HepG2 (cell line): ENCODE data around the gene PLIN3. TPM values are rescaled to one million over a fixed set of nuclear protein-coding genes. Genes with fewer than 3 reads are reported as not detected.

ENCODE experiments used
- ATAC-seq: fragments of 200-7000 bp; cut with Tn5 transposase; 3 replicates; pipeline ENCODE4 v1.9.1; 2020; ENCODE audit warnings: mild to moderate bottlenecking, moderate library complexity
- BruUV-seq: library from RNA; stranded (reverse); fragments of 400-500 nt; replicated peaks from 2 replicates; lab custom pipeline; 2021; lab: Mats Ljungman, UMichigan
- CTCF ChIA-PET: fragments of 300-600 bp; formaldehyde crosslinking; extraction: SDS; loops from one replicate; lab custom pipeline; 2021; ENCODE audit warnings: low total read pairs, inconsistent platforms, low intra/inter-chr PET ratio; lab: Yijun Ruan, JAX
- POLR2A ChIA-PET: fragments of 350-600 bp; sonication (Branson Sonifier 250); formaldehyde crosslinking; loops from one replicate; lab custom pipeline; 2020; ENCODE audit warnings: antibody characterized with exemption, inconsistent platforms; lab: Yijun Ruan, JAX
- DNase-seq: peaks from one replicate; pipeline ENCODE4 v3.0.0-alpha.2; 2015; ENCODE audit warnings: low spot score
- FAIRE-seq: peaks from 3 replicates; lab custom pipeline; 2011; peaks lifted over from hg19 to GRCh38; lab: Jason Lieb, UNC
- H2AFZ ChIP-seq: one replicate; pipeline ENCODE4 v1.6.1; 2011; ENCODE audit warnings: low read length, inconsistent platforms
- H3K27ac ChIP-seq: fragments of 300-600 bp; 3 replicates; pipeline ENCODE4 v1.8.0; 2011; ENCODE audit warnings: mixed run types, mild to moderate bottlenecking, mixed read lengths, low read length, inconsistent platforms; ENCODE audit not compliant: insufficient read depth; ENCODE audit errors: extremely low read length
- H3K27me3 ChIP-seq, 2 experiments: fragments of 200-600 bp in 1 of 2; 2 replicates in 1 of 2; 3 replicates in 1 of 2; pipeline versions ENCODE4 v1.6.0 to v1.8.0; 2011; ENCODE audit warnings: low read length in 2 of 2, mild to moderate bottlenecking in 2 of 2, moderate library complexity in 2 of 2, inconsistent platforms in 1 of 2; ENCODE audit not compliant: insufficient read depth in 2 of 2, control insufficient read depth in 1 of 2
- H3K36me3 ChIP-seq, 2 experiments: fragments of 200-600 bp in 1 of 2; replicated peaks in 1 of 2; 2 replicates in 1 of 2; 3 replicates in 1 of 2; pipeline versions ENCODE4 v1.5.1 to v1.8.0; 2011; ENCODE audit warnings: low read length in 2 of 2, inconsistent platforms in 1 of 2; ENCODE audit not compliant: insufficient read depth in 2 of 2, control insufficient read depth in 1 of 2
- H3K4me1 ChIP-seq: 2 replicates; pipeline ENCODE4 v1.5.1; 2012; ENCODE audit warnings: low read length, inconsistent platforms; ENCODE audit not compliant: insufficient read depth
- H3K4me2 ChIP-seq: 2 replicates; pipeline ENCODE4 v1.6.0; 2011; ENCODE audit warnings: low read depth, low read length, inconsistent platforms
- H3K4me3 ChIP-seq, 3 experiments: fragments of 200-600 bp in 1 of 3; sonication (generic), shearing (Covaris generic) in 1 of 3; replicated peaks in 1 of 3; 2 replicates each; pipeline ENCODE4 v1.5.1; 2011 to 2016; ENCODE audit warnings: low read length in 3 of 3, inconsistent platforms in 2 of 3, low read depth in 2 of 3, mild to moderate bottlenecking in 2 of 3, control low read depth in 1 of 3, mixed read lengths in 1 of 3; ENCODE audit not compliant: insufficient read depth in 1 of 3
- H3K79me2 ChIP-seq: one replicate; pipeline ENCODE4 v1.6.1; 2011; ENCODE audit warnings: low read length, inconsistent platforms; ENCODE audit not compliant: insufficient read depth
- H3K9ac ChIP-seq: 2 replicates; pipeline ENCODE4 v1.6.0; 2011; ENCODE audit warnings: mild to moderate bottlenecking, low read depth, low read length, inconsistent platforms; ENCODE audit not compliant: insufficient read depth
- H3K9me3 ChIP-seq: 2 replicates; pipeline ENCODE4 v1.5.1; 2012; ENCODE audit warnings: mild to moderate bottlenecking, low read length
- H4K20me1 ChIP-seq: 2 replicates; pipeline ENCODE4 v1.6.0; 2011; ENCODE audit warnings: inconsistent platforms, mild to moderate bottlenecking, low read length, moderate library complexity; ENCODE audit not compliant: insufficient read depth
- AGO2 ChIP-seq: fragments of 200-400 bp; formaldehyde crosslinking; optimal IDR thresholded peaks from 2 replicates; pipeline ENCODE3; 2017; ENCODE audit warnings: mild to moderate bottlenecking, low read depth, low read length, moderate library complexity
- BORCS8-MEF2B ChIP-seq: sonication (generic); formaldehyde crosslinking; IDR thresholded peaks from 2 replicates; pipeline ENCODE4 v1.8.0; 2022; ENCODE audit warnings: mild to moderate bottlenecking, missing genetic modification reagents
- ERF ChIP-seq: IDR thresholded peaks from 2 replicates; pipeline ENCODE4 v1.6.1; 2018; ENCODE audit warnings: missing biosample characterization, missing genetic modification reagents
- ESRRA ChIP-seq: sonication (generic); formaldehyde crosslinking; IDR thresholded peaks from 2 replicates; pipeline ENCODE4 v1.5.1; 2020; ENCODE audit warnings: mild to moderate bottlenecking, low read depth, missing genetic modification reagents
- RARG ChIP-seq: sonication (generic); formaldehyde crosslinking; IDR thresholded peaks from 2 replicates; pipeline ENCODE4 v1.4.0; 2020; ENCODE audit warnings: low read depth, mild to moderate bottlenecking, missing genetic modification reagents
- RBFOX2 ChIP-seq: fragments of 200-400 bp; formaldehyde crosslinking; IDR thresholded peaks from 2 replicates; pipeline ENCODE4 v1.6.1; 2017; ENCODE audit warnings: low read depth, mild to moderate bottlenecking, low read length
- SKI ChIP-seq: fragments of 450-650 bp; IDR thresholded peaks from one replicate; pipeline ENCODE4 v1.6.1; 2018; ENCODE audit warnings: mild to moderate bottlenecking; ENCODE audit not compliant: partially characterized antibody
- THAP11 ChIP-seq: IDR thresholded peaks from 2 replicates; pipeline ENCODE4 v1.6.1; 2016; ENCODE audit warnings: missing biosample characterization, missing genetic modification reagents
- THAP7 ChIP-seq: sonication (generic); formaldehyde crosslinking; IDR thresholded peaks from 2 replicates; pipeline ENCODE4 v1.8.1; 2023; ENCODE audit warnings: mild to moderate bottlenecking, missing genetic modification reagents
- ZNF670 ChIP-seq: sonication (generic); formaldehyde crosslinking; IDR thresholded peaks from 2 replicates; pipeline ENCODE4 v1.8.0; 2022; ENCODE audit warnings: mild to moderate bottlenecking, missing genetic modification reagents, borderline replicate concordance
- WGBS: methylation state at CpG from one replicate; pipeline ENCODE4 v1.1.6; 2017; ENCODE audit warnings: low lambda C conversion rate; 5-methylcytosine and 5-hydroxymethylcytosine counted together
- in situ Hi-C: cut with HindIII; loops from 2 replicates; pipeline ENCODE4 v1.10.0; 2017; ENCODE audit warnings: low pct_unique_long_range_greater_than_20kb; ENCODE audit not compliant: extremely low pct_ligation_motif_present
- intact Hi-C: fragments of 100-400 bp; cut with micrococcal nuclease; formaldehyde crosslinking; loops from one replicate; pipeline ENCODE4 v1.10.0; 2022; ENCODE audit not compliant: unreplicated experiment
- polyA plus RNA-seq, 8 experiments: library from polyadenylated mRNA; depleted of rRNA in 3 of 8; stranded (reverse) in 7 of 8; unstranded in 1 of 8; fragments of >200 nt; fragmentation: Illumina TruSeq in 4 of 8; extraction: Trizol in 4 of 8; gene quantifications; 2 replicates each; pipeline versions ENCODE4 v1.2.1 to v1.2.3, GENCODE V29; 2011 to 2016; ENCODE audit warnings: low read depth in 4 of 8, missing spikeins in 1 of 8, mixed read lengths in 1 of 8; ENCODE audit not compliant: insufficient read depth in 1 of 8
- total RNA-seq, 5 experiments: library from RNA; depleted of rRNA; stranded (reverse); fragments of >200 nt; fragmentation: Illumina TruSeq; extraction: Trizol; gene quantifications; 2 replicates each; pipeline ENCODE4 v1.2.3, GENCODE V29; 2016; ENCODE audit warnings: low read depth in 1 of 5

The PLIN3 gene
- total and polyA plus RNA-seq, 2 of the 13 experiments (the other 11 are each of a cell fraction or from before 2014, with no cell fraction given), result 49.3 to 57.9 TPM

- DNase-seq (no peak), FAIRE-seq (no peak), ATAC-seq (no peak)
- in situ Hi-C loops, result no loop called here
- Histone ChIP-seq H3K9me3 (no peaks in the 10 kb centered on the region), H3K4me1 (peaks cover 21% of the 10 kb centered on the region), H3K36me3 (peaks cover 2 to 30% of the 10 kb centered on the region in 2 experiments; a peak in 4 of 5 replicates), H3K4me2 (no peak overlapping the region), H3K9ac (no peak overlapping the region), H3K4me3 (no peak overlapping the region), H3K79me2 (peaks cover 72% of the 10 kb centered on the region), H3K27me3 (no peaks in the 10 kb centered on the region), H3K27ac (no peak overlapping the region), H4K20me1 (peaks cover 2% of the 10 kb centered on the region; the same call in 1 of the 2 replicates), H2AFZ (no peak overlapping the region)
- WGBS, result 94% methylated on average over 40 of the region's 41 CpGs
- intact Hi-C loops, result no loop called here
- POLR2A ChIA-PET, result interaction anchor here (0.6 kb wide), 1 partner anchor 516 kb away, joined by 3 read pairs; the partner anchor contains the start of gene SH3GL1
- BruUV-seq, result no TSS peak
- 0 out of 2 replicates have a peak, but pooled peaks have one; percentile 33 for TF ChIP-seq RBFOX2
- TF ChIP-seq AGO2, result peak; percentile 71
- no peak for TF ChIP-seq THAP7 (CRISPR knock-in tag)
- no peak for TF ChIP-seq THAP11
- TF ChIP-seq RARG (CRISPR knock-in tag), result no peak
- no peak for TF ChIP-seq SKI
- TF ChIP-seq ZNF670, result no peak
- no peak for TF ChIP-seq ERF (CRISPR knock-in tag)
- no peak for TF ChIP-seq ESRRA (CRISPR knock-in tag)
- TF ChIP-seq BORCS8-MEF2B (CRISPR knock-in tag), result no peak
- CTCF ChIA-PET, result no interaction called here
Observed at GRCh38 chr19:4916292-4917082, 49.0 kb upstream of the PLIN3 start.
